Fibroblast of the aortic adventitia (primary cell): ENCODE measurements around the gene JMJD1C. TPM values are rescaled to one million over a fixed set of nuclear protein-coding genes. Genes with fewer than 3 reads are reported as not detected.

Source experiments
- DNase-seq: peaks from one replicate; pipeline ENCODE4 v3.0.0-alpha.2; 2010; ENCODE audit warnings: low read depth
- H3K4me3 ChIP-seq: 2 replicates; pipeline ENCODE4 v1.5.1; 2011; ENCODE audit warnings: low read depth, mild to moderate bottlenecking, control low read depth, low read length, moderate library complexity
- total RNA-seq: library from RNA; depleted of rRNA; stranded (reverse); fragments of >200 nt; gene quantifications from 2 replicates; pipeline ENCODE4 v1.2.3, GENCODE V29; 2012; ENCODE audit warnings: low replicate concordance
- TF ChIP-seq, protein P1 (sequence below): IDR thresholded peaks from 2 replicates; pipeline ENCODE4 v1.5.1; 2011; ENCODE audit warnings: mild to moderate bottlenecking, low read length, control low read depth, inconsistent platforms; ENCODE audit not compliant: insufficient read depth

Gene JMJD1C
- total RNA-seq, 1 donor, result 120 TPM

DNA sequence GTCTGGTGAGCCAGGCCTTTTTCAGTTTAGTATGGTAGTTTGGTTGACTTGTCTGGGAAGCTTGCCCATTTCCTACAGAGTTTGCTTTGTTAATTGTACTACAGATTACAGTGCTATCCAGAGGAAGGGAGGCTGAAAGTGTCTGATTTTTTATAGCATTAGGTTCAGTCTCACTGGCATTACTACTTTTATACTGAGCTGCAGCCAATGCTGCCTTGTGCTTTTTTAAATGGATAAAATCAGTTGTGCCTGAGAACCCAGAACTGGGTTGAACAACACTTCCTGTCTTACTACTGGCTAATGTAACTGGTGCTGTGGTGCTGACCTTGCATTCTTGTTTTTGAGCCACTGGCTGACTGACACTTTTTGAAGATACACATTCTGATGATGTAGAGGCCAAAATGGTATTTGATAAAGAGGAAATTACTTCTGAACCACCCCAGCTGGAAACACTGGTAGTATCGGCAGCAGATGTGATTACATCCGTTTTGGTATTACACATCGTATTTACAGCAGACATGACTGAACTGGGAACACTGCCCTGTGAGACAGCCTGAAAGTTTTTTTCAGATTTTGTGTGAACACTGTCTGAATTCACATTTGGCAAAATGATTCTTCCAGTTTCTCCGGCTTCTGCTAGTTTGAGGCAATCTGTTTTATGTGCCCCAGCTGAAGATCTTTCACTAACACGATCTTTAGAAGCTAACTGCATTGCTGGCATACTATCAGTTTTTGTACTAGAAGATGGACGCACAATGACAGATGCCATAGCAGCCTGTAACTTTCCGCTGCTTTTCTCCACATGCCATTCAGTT is 258.6 kb downstream of the JMJD1C start:
- peak; percentile 93 for DNase-seq
- peak overlapping the region; percentile 43 for H3K4me3 ChIP-seq
- TF ChIP-seq, protein P1, sequence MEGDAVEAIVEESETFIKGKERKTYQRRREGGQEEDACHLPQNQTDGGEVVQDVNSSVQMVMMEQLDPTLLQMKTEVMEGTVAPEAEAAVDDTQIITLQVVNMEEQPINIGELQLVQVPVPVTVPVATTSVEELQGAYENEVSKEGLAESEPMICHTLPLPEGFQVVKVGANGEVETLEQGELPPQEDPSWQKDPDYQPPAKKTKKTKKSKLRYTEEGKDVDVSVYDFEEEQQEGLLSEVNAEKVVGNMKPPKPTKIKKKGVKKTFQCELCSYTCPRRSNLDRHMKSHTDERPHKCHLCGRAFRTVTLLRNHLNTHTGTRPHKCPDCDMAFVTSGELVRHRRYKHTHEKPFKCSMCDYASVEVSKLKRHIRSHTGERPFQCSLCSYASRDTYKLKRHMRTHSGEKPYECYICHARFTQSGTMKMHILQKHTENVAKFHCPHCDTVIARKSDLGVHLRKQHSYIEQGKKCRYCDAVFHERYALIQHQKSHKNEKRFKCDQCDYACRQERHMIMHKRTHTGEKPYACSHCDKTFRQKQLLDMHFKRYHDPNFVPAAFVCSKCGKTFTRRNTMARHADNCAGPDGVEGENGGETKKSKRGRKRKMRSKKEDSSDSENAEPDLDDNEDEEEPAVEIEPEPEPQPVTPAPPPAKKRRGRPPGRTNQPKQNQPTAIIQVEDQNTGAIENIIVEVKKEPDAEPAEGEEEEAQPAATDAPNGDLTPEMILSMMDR, result no peak

DNA sequence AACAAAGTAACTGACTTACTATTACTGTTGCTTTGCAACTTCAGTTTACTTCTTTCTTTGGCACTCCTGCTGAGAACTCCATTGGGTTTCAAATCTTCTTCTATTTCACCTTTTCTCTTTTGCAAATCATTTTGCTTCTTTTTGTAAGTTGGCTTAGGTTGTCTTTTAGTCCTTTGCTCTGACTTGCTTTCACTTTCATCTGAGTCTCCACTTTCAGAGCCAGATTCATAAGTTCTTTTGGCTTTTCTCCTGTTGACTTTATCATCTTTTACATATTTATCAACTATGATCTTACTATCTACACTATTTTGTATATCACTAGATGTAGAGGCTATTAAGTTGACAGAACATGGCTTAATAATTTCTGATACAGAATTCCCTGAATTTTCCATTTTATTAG is 259.2 kb downstream of the JMJD1C start:
- H3K4me3 ChIP-seq, result no peak overlapping the region
- TF ChIP-seq, protein P1, result no peak

DNA sequence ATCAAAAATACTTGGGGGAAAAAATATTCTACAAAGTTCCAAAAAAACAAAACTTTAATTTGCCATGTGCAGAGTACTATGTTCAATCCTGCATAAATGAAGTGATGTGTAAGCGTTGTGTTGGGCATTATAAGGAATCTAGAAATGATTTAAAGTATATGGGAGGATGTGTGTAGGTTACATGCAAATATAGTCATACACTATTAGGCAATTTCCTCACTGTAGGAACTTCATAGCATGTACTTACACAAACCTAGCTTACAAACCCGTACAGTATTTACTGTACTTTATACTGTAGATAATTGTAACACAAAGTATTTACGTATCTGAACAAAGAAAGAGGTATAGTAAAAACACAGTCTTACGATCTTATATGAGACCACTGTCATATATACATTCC is 260.4 kb downstream of the JMJD1C start:
- H3K4me3 ChIP-seq, result no peak overlapping the region
- no peak for DNase-seq
- TF ChIP-seq, protein P1, result no peak

More for the DNA sequence above, 259.2 kb downstream of the JMJD1C start:
- DNase-seq, result peak; percentile 47

DNA sequence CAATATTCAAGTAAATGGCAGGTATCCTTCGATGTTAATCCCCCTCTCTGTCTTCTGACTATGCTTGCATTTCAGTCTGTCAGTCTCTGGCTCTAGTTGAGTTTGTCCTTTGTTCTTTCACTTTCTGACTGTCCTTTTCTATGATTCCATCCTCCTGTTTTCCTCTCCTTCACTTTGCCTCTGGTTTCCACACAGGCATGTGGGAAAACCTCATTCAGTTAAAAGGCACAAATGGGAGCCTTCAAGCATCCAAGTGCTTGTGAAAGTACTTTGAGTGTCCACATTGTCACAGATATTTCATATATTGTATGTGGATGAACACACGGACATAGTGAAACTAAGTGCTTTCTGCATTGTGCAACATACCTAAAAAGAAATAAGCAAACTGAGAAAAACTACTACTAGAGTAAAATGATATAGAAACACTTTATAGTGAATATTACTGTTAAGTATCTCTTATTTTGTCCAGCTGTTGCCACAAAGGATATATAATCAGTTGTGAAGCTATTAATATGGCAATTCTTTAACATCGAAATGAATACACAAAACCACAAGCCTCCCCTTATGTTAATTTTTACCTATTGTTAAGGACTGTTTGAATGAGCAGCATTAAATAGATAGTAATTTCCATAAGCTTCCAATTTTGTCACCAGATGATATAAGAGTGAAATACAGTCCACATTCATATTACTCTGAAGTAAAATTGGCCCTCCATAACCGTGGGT is 260.9 kb downstream of the JMJD1C start:
- no peak overlapping the region for H3K4me3 ChIP-seq

DNA sequence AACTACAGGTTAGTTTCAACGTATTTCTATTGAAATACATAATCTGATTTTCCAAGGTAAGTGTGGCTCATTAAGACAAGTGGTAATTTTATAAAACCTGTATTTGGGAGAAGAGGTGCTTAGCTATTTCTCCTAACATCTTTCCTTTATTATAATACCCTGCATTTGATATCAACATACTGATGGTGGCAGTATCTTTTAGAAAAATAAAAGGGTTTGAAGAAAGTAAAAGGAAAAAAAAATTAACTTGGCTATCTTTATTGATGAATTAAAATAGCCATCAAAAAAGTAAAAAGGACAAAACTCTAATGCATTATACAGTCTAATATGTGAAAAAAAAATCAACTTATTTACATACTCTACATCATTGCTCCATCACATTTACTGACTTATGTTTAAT is 264.7 kb downstream of the JMJD1C start:
- no peak overlapping the region for H3K4me3 ChIP-seq
- no peak for DNase-seq
- TF ChIP-seq, protein P1, result no peak

More for the DNA sequence above, 260.9 kb downstream of the JMJD1C start:
- DNase-seq, result no peak
- TF ChIP-seq, protein P1, result no peak

DNA sequence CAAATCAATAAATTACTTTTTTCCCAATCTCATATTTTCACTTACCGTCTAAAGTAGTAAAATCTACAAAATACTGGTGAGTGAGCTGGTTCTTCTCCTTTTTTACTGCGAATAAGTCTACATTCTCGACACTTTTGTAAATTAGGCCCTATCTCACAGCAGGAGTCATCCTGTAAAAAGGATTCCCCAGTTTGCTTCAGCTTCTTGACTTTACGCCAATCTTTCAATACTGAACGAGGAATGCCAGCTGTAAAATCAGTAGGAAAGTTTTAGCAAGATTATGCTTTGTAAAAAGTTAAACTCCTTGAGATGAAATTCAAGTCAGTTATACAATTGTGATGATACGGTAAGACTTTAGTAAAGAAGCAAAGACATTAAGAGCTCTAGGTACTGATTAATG is 265.3 kb downstream of the JMJD1C start:
- no peak overlapping the region for H3K4me3 ChIP-seq
- TF ChIP-seq, protein P1, result no peak
- DNase-seq, result no peak
